HG02973 (cell line): ENCODE results near the gene WDR55.
"Not testable (repeated sequence)": the region's sequence is repeated elsewhere in the genome, so short reads cannot be mapped to it uniquely, and the experiment has no call there.

Experiments
- ATAC-seq: cut with Tn5 transposase; IDR thresholded peaks from one replicate; pipeline ENCODE4 v1.9.1; 2021; ENCODE audit warnings: moderate library complexity; ENCODE audit not compliant: unreplicated experiment

Gene WDR55

GRCh38 chr5:140642718-140643117 is 22.0 kb upstream of the WDR55 start:
- ATAC-seq: no peak

- no peak for ATAC-seq
These were observed 17.7 kb upstream of the WDR55 start for GRCh38 chr5:140647042-140647419.

- no peak for ATAC-seq
These were observed 5.8 kb upstream of the WDR55 start for GRCh38 chr5:140658870-140659269.

- not testable (repeated sequence) for ATAC-seq
These were observed 4.3 kb upstream of the WDR55 start for GRCh38 chr5:140660371-140660770.

- no peak for ATAC-seq
These were observed 710 bp upstream of the WDR55 start for GRCh38 chr5:140664030-140664358.

- not testable (repeated sequence) for ATAC-seq
These were observed 6.3 kb downstream of the WDR55 start for GRCh38 chr5:140671035-140671434.

- ATAC-seq: no peak
These were observed 6.9 kb downstream of the WDR55 start for GRCh38 chr5:140671472-140672125.

GRCh38 chr5:140672455-140673186 is 7.9 kb downstream of the WDR55 start:
- no peak for ATAC-seq

GRCh38 chr5:140673187-140673976 is 8.7 kb downstream of the WDR55 start, which contains the start of gene DND1:
TSS of gene DND1 (minus strand) at chr5:140673576. CDS start at chr5:140673542, 34 bp downstream.
- ATAC-seq: no peak

- ATAC-seq: no peak
These were observed 9.5 kb downstream of the WDR55 start for GRCh38 chr5:140674211-140674610.

- no peak for ATAC-seq
These were observed 9.9 kb downstream of the WDR55 start for GRCh38 chr5:140674629-140675028.

GRCh38 chr5:140677947-140678346 is 13.2 kb downstream of the WDR55 start:
- peak; percentile 50 for ATAC-seq

- no peak for ATAC-seq
These were observed 14.3 kb downstream of the WDR55 start for GRCh38 chr5:140678993-140679392.

GRCh38 chr5:140690376-140690932 is 25.8 kb downstream of the WDR55 start:
- no peak for ATAC-seq

- ATAC-seq: peak; percentile 94
These were observed 26.5 kb downstream of the WDR55 start, which contains the start of the genes HARS1 and HARS2 for GRCh38 chr5:140690941-140691924. TSS of gene HARS1 (minus strand) at chr5:140691370. CDS start at chr5:140691304, 66 bp downstream. TSS of gene HARS2 (plus strand) at chr5:140691455. CDS start at chr5:140691649, 194 bp downstream.

- no peak for ATAC-seq
These were observed 29.6 kb downstream of the WDR55 start for GRCh38 chr5:140694276-140694675.

GRCh38 chr5:140696891-140697492 is 32.3 kb downstream of the WDR55 start:
- no peak for ATAC-seq

- ATAC-seq: peak; percentile 90
These were observed 35.8 kb downstream of the WDR55 start, which contains the start of gene ZMAT2 for GRCh38 chr5:140700177-140701144. TSS of gene ZMAT2 (plus strand) at chr5:140700447. CDS start at chr5:140700461, 14 bp downstream.
